GM08714 (cell line): Measurements from ENCODE around the gene TMEM117.
"Not testable (repeated sequence)": the region's sequence is repeated elsewhere in the genome, so short reads cannot be mapped to it uniquely, and the experiment has no call there.

Experiments used
- H3K4me3 ChIP-seq: fragments of 200-500 bp; sonication (Bioruptor generic); 2 replicates; pipeline ENCODE4 v1.5.1; 2014; ENCODE audit warnings: mild to moderate bottlenecking, low read length, inconsistent platforms
- ZNF274 ChIP-seq: IDR thresholded peaks from 2 replicates; pipeline ENCODE4 v1.6.1; 2012; ENCODE audit warnings: mild to moderate bottlenecking, low read depth, low read length

The TMEM117 gene

GRCh38 chr12:43858991-43859390 lies 23.1 kb downstream of the TMEM117 start:
- no peak for TF ChIP-seq ZNF274
- no peak overlapping the region for H3K4me3 ChIP-seq

GRCh38 chr12:43861015-43861839 lies 25.3 kb downstream of the TMEM117 start:
- no peak overlapping the region for H3K4me3 ChIP-seq
- TF ChIP-seq ZNF274, result no peak

- H3K4me3 ChIP-seq, result no peak overlapping the region
Observed at GRCh38 chr12:43861840-43862150, 25.9 kb downstream of the TMEM117 start.

GRCh38 chr12:43863770-43864366 lies 28.0 kb downstream of the TMEM117 start:
- no peak for TF ChIP-seq ZNF274
- H3K4me3 ChIP-seq, result no peak overlapping the region

More at GRCh38 chr12:43861840-43862150, 25.9 kb downstream of the TMEM117 start:
- TF ChIP-seq ZNF274, result no peak

GRCh38 chr12:43864557-43864956 lies 28.7 kb downstream of the TMEM117 start:
- H3K4me3 ChIP-seq, result not testable (repeated sequence)

- no peak for TF ChIP-seq ZNF274
- H3K4me3 ChIP-seq, result no peak overlapping the region
Observed at GRCh38 chr12:43869184-43869583, 33.3 kb downstream of the TMEM117 start.

- H3K4me3 ChIP-seq, result not testable (repeated sequence)
Observed at GRCh38 chr12:43869765-43870164, 33.9 kb downstream of the TMEM117 start.

- H3K4me3 ChIP-seq, result not testable (repeated sequence)
Observed at GRCh38 chr12:43871258-43871657, 35.4 kb downstream of the TMEM117 start.

GRCh38 chr12:43872396-43872795 lies 36.5 kb downstream of the TMEM117 start:
- TF ChIP-seq ZNF274, result no peak
- H3K4me3 ChIP-seq, result no peak overlapping the region

GRCh38 chr12:43878050-43878449 lies 42.2 kb downstream of the TMEM117 start:
- H3K4me3 ChIP-seq, result no peak overlapping the region
- no peak for TF ChIP-seq ZNF274

- no peak overlapping the region for H3K4me3 ChIP-seq
- TF ChIP-seq ZNF274, result no peak
Observed at GRCh38 chr12:43880547-43880946, 44.7 kb downstream of the TMEM117 start.

- no peak for TF ChIP-seq ZNF274
- no peak overlapping the region for H3K4me3 ChIP-seq
Observed at GRCh38 chr12:43882578-43883178, 46.8 kb downstream of the TMEM117 start.

- TF ChIP-seq ZNF274, result no peak
- no peak overlapping the region for H3K4me3 ChIP-seq
Observed at GRCh38 chr12:43883311-43883710, 47.4 kb downstream of the TMEM117 start.

GRCh38 chr12:43883748-43884147 lies 47.9 kb downstream of the TMEM117 start:
- no peak for TF ChIP-seq ZNF274
- no peak overlapping the region for H3K4me3 ChIP-seq

GRCh38 chr12:43884683-43885410 lies 49.0 kb downstream of the TMEM117 start:
- TF ChIP-seq ZNF274, result no peak
- H3K4me3 ChIP-seq, result no peak overlapping the region
